Liver (tissue), 9 donors: ENCODE measurements around the gene NSMF. TPM values are rescaled to one million over a fixed set of nuclear protein-coding genes. Genes with fewer than 3 reads are reported as not detected.

Source experiments
- DNase-seq: peaks from one replicate; pipeline ENCODE4 v3.0.0-alpha.2; 2017; ENCODE audit warnings: low spot score
- H3K27ac ChIP-seq, 2 donors: one replicate each; pipeline ENCODE4 v1.7.0; 2013; ENCODE audit warnings: inconsistent platforms in 2 of 2, low read length in 2 of 2, control low read depth in 1 of 2, low read depth in 1 of 2, mild to moderate bottlenecking in 1 of 2
- H3K27me3 ChIP-seq, 4 donors: one replicate each; pipeline versions ENCODE4 v1.6.1 to v1.7.0; 2013; ENCODE audit warnings: low read length in 3 of 4, inconsistent platforms in 1 of 4, mild to moderate bottlenecking in 1 of 4, moderate library complexity in 1 of 4; ENCODE audit not compliant: control insufficient read depth in 4 of 4, insufficient read depth in 4 of 4
- H3K36me3 ChIP-seq, 4 donors: one replicate each; pipeline versions ENCODE4 v1.6.1 to v1.7.0; 2013; ENCODE audit warnings: low read length in 3 of 4, mild to moderate bottlenecking in 3 of 4, low read depth in 1 of 4, moderate library complexity in 1 of 4; ENCODE audit not compliant: control insufficient read depth in 4 of 4, insufficient read depth in 3 of 4
- H3K4me1 ChIP-seq, 4 donors: one replicate each; pipeline versions ENCODE4 v1.6.1 to v1.7.0; 2013; ENCODE audit warnings: low read length in 3 of 4, mild to moderate bottlenecking in 3 of 4, moderate library complexity in 1 of 4; ENCODE audit not compliant: control insufficient read depth in 4 of 4, insufficient read depth in 4 of 4
- H3K4me3 ChIP-seq, 3 donors: one replicate each; pipeline versions ENCODE4 v1.6.1 to v1.7.0; 2013; ENCODE audit warnings: low read length in 3 of 3, control low read depth in 1 of 3, low read depth in 1 of 3, mild to moderate bottlenecking in 1 of 3
- H3K9ac ChIP-seq, 2 donors: one replicate each; pipeline ENCODE4 v1.7.0; 2013; ENCODE audit warnings: low read length in 2 of 2, mild to moderate bottlenecking in 2 of 2, moderate library complexity in 2 of 2, control low read depth in 1 of 2, low read depth in 1 of 2
- H3K9me3 ChIP-seq, 4 donors: one replicate each; pipeline versions ENCODE4 v1.6.1 to v1.7.0; 2013; ENCODE audit warnings: low read length in 3 of 4; ENCODE audit not compliant: control insufficient read depth in 4 of 4
- EGR1 ChIP-seq, 2 donors: IDR thresholded peaks; 2 replicates each; pipeline ENCODE4 v1.6.1; 2016 to 2018; ENCODE audit warnings: antibody characterized with exemption in 2 of 2, low read depth in 2 of 2
- FOXA1 ChIP-seq: IDR thresholded peaks from 2 replicates; pipeline ENCODE4 v1.6.1; 2016; ENCODE audit warnings: antibody characterized with exemption
- FOXA2 ChIP-seq: IDR thresholded peaks from 2 replicates; pipeline ENCODE4 v1.6.1; 2016; ENCODE audit warnings: antibody characterized with exemption
- GABPA ChIP-seq, 2 donors: IDR thresholded peaks in 1 of 2; conservative IDR thresholded peaks in 1 of 2; 2 replicates each; pipeline ENCODE4 v1.6.1; 2016; ENCODE audit warnings: antibody characterized with exemption in 2 of 2, mild to moderate bottlenecking in 1 of 2, moderate library complexity in 1 of 2
- HNF4A ChIP-seq, 2 donors: conservative IDR thresholded peaks; 2 replicates each; pipeline ENCODE4 v1.6.1; 2016; ENCODE audit warnings: antibody characterized with exemption in 2 of 2, mild to moderate bottlenecking in 2 of 2
- HNF4G ChIP-seq: IDR thresholded peaks from 2 replicates; pipeline ENCODE4 v1.6.1; 2016; ENCODE audit warnings: antibody characterized with exemption
- JUND ChIP-seq, 2 donors: IDR thresholded peaks; 2 replicates each; pipeline ENCODE4 v1.6.1; 2016; ENCODE audit warnings: antibody characterized with exemption in 2 of 2
- NR2F2 ChIP-seq: IDR thresholded peaks from 2 replicates; pipeline ENCODE4 v1.6.1; 2016; ENCODE audit warnings: antibody characterized with exemption
- RAD21 ChIP-seq, 2 donors: IDR thresholded peaks; 2 replicates each; pipeline ENCODE4 v1.6.1; 2016; ENCODE audit warnings: antibody characterized with exemption in 2 of 2, mild to moderate bottlenecking in 2 of 2
- RXRA ChIP-seq, 2 donors: IDR thresholded peaks; 2 replicates each; pipeline ENCODE4 v1.6.1; 2017 to 2018; ENCODE audit warnings: antibody characterized with exemption in 2 of 2, mild to moderate bottlenecking in 1 of 2
- SP1 ChIP-seq: IDR thresholded peaks from 2 replicates; pipeline ENCODE4 v1.6.1; 2018; ENCODE audit warnings: antibody characterized with exemption, mild to moderate bottlenecking
- TAF1 ChIP-seq: conservative IDR thresholded peaks from 2 replicates; pipeline ENCODE4 v1.6.1; 2016; ENCODE audit warnings: antibody characterized with exemption, mild to moderate bottlenecking
- YY1 ChIP-seq: IDR thresholded peaks from 2 replicates; pipeline ENCODE4 v1.6.1; 2016; ENCODE audit warnings: antibody characterized with exemption, mild to moderate bottlenecking
- WGBS: extraction: QIAGEN DNeasy Blood & Tissue Kit; methylation state at CpG from one replicate; pipeline ENCODE4 v1.1.7; 2013; 5-methylcytosine and 5-hydroxymethylcytosine counted together
- polyA plus RNA-seq, 2 donors: library from polyadenylated mRNA; stranded (reverse) in 1 of 2; unstranded in 1 of 2; fragments of 200-250 nt in 1 of 2; fragments of >200 nt in 1 of 2; fragmentation: Nextera tagmentation in 1 of 2; extraction: Ambion mirVana in 1 of 2; gene quantifications; one replicate each; pipeline versions ENCODE4 v1.2.1 to v1.2.3, GENCODE V29; 2013 to 2015
- total RNA-seq, 2 donors: library from RNA; depleted of rRNA; stranded (reverse); fragments of >200 nt; gene quantifications; one replicate each; pipeline ENCODE4 v1.2.3, GENCODE V29; 2014
- TF ChIP-seq, protein P1 (sequence below): IDR thresholded peaks from 2 replicates; pipeline ENCODE4 v1.6.1; 2016; ENCODE audit warnings: antibody characterized with exemption
- TF ChIP-seq, protein P2 (sequence below): IDR thresholded peaks from 2 replicates; pipeline ENCODE4 v1.6.1; 2016; ENCODE audit warnings: antibody characterized with exemption
- TF ChIP-seq, protein P3 (sequence below): IDR thresholded peaks from 2 replicates; pipeline ENCODE4 v1.6.1; 2016; ENCODE audit warnings: antibody characterized with exemption, mild to moderate bottlenecking
- TF ChIP-seq, protein P4 (sequence below): IDR thresholded peaks from 2 replicates; pipeline ENCODE4 v1.6.1; 2016; ENCODE audit warnings: antibody characterized with exemption
- TF ChIP-seq, protein P5 (sequence below): fragments of 150-350 bp; IDR thresholded peaks from 2 replicates; pipeline ENCODE4 v1.5.1; 2017; ENCODE audit warnings: improper control_type of control experiment, low read depth, low read length; ENCODE audit not compliant: missing input control
- donor health status: healthy.
- donor health status: healthy.
- donor health status: healthy.
- donor health status: healthy.
- donor health status: healthy.

Gene NSMF, protein sequence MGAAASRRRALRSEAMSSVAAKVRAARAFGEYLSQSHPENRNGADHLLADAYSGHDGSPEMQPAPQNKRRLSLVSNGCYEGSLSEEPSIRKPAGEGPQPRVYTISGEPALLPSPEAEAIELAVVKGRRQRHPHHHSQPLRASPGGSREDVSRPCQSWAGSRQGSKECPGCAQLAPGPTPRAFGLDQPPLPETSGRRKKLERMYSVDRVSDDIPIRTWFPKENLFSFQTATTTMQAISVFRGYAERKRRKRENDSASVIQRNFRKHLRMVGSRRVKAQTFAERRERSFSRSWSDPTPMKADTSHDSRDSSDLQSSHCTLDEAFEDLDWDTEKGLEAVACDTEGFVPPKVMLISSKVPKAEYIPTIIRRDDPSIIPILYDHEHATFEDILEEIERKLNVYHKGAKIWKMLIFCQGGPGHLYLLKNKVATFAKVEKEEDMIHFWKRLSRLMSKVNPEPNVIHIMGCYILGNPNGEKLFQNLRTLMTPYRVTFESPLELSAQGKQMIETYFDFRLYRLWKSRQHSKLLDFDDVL
- total RNA-seq (10 to 100 TPM in 1 of 2 donors, 1 to 10 TPM in 1; 1.7 to 12.9 TPM), polyA plus RNA-seq (10 to 100 TPM in 1 of 2 donors, 1 to 10 TPM in 1; 4.6 to 13.5 TPM)

DNA sequence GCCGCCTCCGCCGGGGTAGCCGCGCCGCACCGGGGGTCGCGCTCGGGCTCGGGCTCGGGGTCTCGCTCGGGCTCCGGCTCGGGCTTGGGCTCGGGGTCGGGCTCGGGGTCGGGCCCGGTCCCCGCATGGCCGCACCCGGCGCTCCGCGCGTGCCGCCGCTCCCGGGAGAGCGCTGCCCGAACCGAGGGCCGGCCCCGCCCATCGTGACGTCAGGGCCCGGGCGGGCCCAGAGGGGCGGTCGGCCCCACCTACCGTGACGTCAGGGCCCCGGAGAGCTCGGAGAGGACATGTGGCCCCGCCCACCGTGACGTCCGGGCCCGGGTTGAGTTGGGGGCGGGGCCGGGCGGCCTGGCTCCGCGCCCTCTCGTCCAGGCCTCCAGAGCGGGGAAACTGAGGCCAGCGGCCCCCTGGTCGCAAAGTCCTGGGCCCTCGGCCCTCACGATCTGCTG lies at the start of gene NSMF:
TSS of gene NSMF (minus strand) at position 183 of the 449 bp plus-strand sequence. CDS start 232 bp downstream, outside the sequence.
- DNase-seq, result peak; percentile 96
- H3K27me3 ChIP-seq, result no peaks in the 10 kb centered on the region
- H3K4me3 ChIP-seq, result peak within 1 kb of the TSS in 2 of 3 donors; percentile 42 to 79
- peaks cover 0 to 6% (median 1%) of the 10 kb centered on the region in 4 donors for H3K36me3 ChIP-seq
- H3K27ac ChIP-seq, result peak within 1 kb of the TSS; percentile 39 to 77
- no peak for TF ChIP-seq RAD21 (IDR thresholded peaks at IDR 0.05)
- no peak for TF ChIP-seq JUND (IDR thresholded peaks at IDR 0.05)
- TF ChIP-seq TAF1, result no peak
- no peak for TF ChIP-seq HNF4G
- TF ChIP-seq SP1, result peak; percentile 38
- WGBS, result under 1% methylated on average over 62 of the region's 62 CpGs
- H3K9me3 ChIP-seq, result no peaks in the 10 kb centered on the region
- H3K9ac ChIP-seq, result peak within 1 kb of the TSS; percentile 11 to 66
- H3K4me1 ChIP-seq, result peaks cover 19 to 49% (median 36%) of the 10 kb centered on the region in 4 donors

DNA sequence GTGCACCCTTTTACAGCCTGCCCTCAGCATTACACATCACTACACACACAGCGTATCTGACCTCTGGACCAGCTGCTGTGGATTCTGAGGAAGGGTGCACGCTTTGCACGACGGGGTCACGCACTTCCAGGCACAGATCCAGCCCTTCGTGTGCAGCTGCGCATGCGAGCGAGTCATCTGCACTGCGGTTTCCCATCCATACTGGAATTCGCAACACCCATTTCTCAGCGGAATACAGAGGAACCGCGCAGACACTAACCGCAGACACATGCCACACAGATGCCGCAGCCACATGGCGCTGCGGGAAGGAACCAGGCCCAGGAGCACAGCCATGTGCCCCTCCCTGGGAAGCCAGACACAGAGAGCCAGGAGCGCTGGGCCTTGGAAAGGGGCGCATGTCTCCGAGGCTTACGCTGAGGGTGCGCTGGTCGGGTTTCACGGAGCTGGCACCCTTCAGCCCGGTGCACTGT lies 47.6 kb upstream of the NSMF start:
- Histone ChIP-seq H3K27me3 (no peaks in the 10 kb centered on the region), H3K4me3 (no peak overlapping the region), H3K36me3 (peaks cover 0 to 8% (median 2%) of the 10 kb centered on the region in 4 donors), H3K27ac (no peak overlapping the region), H3K4me1 (no peaks in the 10 kb centered on the region), H3K9me3 (no peaks in the 10 kb centered on the region), H3K9ac (no peak overlapping the region)
- no peak for DNase-seq
- TF ChIP-seq HNF4G, result no peak
- TF ChIP-seq EGR1 (IDR thresholded peaks at IDR 0.05; ENCODE audit: low read depth in 2 of 2), result no peak
- no peak for TF ChIP-seq YY1
- no peak for TF ChIP-seq RAD21 (IDR thresholded peaks at IDR 0.05)
- TF ChIP-seq, protein P1, sequence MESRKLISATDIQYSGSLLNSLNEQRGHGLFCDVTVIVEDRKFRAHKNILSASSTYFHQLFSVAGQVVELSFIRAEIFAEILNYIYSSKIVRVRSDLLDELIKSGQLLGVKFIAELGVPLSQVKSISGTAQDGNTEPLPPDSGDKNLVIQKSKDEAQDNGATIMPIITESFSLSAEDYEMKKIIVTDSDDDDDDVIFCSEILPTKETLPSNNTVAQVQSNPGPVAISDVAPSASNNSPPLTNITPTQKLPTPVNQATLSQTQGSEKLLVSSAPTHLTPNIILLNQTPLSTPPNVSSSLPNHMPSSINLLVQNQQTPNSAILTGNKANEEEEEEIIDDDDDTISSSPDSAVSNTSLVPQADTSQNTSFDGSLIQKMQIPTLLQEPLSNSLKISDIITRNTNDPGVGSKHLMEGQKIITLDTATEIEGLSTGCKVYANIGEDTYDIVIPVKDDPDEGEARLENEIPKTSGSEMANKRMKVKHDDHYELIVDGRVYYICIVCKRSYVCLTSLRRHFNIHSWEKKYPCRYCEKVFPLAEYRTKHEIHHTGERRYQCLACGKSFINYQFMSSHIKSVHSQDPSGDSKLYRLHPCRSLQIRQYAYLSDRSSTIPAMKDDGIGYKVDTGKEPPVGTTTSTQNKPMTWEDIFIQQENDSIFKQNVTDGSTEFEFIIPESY, result no peak
- TF ChIP-seq FOXA2, result no peak
- TF ChIP-seq GABPA (IDR thresholded peaks at IDR 0.05 in 1 of 2, conservative IDR thresholded peaks at IDR 0.05 in 1 of 2), result no peak
- TF ChIP-seq SP1, result no peak
- no peak for TF ChIP-seq HNF4A (conservative IDR thresholded peaks at IDR 0.05)
- TF ChIP-seq, protein P2, sequence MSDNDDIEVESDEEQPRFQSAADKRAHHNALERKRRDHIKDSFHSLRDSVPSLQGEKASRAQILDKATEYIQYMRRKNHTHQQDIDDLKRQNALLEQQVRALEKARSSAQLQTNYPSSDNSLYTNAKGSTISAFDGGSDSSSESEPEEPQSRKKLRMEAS, result no peak
- no peak for TF ChIP-seq RXRA (IDR thresholded peaks at IDR 0.05)
- TF ChIP-seq, protein P3, sequence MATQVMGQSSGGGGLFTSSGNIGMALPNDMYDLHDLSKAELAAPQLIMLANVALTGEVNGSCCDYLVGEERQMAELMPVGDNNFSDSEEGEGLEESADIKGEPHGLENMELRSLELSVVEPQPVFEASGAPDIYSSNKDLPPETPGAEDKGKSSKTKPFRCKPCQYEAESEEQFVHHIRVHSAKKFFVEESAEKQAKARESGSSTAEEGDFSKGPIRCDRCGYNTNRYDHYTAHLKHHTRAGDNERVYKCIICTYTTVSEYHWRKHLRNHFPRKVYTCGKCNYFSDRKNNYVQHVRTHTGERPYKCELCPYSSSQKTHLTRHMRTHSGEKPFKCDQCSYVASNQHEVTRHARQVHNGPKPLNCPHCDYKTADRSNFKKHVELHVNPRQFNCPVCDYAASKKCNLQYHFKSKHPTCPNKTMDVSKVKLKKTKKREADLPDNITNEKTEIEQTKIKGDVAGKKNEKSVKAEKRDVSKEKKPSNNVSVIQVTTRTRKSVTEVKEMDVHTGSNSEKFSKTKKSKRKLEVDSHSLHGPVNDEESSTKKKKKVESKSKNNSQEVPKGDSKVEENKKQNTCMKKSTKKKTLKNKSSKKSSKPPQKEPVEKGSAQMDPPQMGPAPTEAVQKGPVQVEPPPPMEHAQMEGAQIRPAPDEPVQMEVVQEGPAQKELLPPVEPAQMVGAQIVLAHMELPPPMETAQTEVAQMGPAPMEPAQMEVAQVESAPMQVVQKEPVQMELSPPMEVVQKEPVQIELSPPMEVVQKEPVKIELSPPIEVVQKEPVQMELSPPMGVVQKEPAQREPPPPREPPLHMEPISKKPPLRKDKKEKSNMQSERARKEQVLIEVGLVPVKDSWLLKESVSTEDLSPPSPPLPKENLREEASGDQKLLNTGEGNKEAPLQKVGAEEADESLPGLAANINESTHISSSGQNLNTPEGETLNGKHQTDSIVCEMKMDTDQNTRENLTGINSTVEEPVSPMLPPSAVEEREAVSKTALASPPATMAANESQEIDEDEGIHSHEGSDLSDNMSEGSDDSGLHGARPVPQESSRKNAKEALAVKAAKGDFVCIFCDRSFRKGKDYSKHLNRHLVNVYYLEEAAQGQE, result no peak
- TF ChIP-seq FOXA1, result no peak
- no peak for TF ChIP-seq JUND (IDR thresholded peaks at IDR 0.05)
- TF ChIP-seq, protein P4, sequence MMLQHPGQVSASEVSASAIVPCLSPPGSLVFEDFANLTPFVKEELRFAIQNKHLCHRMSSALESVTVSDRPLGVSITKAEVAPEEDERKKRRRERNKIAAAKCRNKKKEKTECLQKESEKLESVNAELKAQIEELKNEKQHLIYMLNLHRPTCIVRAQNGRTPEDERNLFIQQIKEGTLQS, result no peak
- TF ChIP-seq TAF1, result no peak
- no peak for TF ChIP-seq NR2F2
- TF ChIP-seq, protein P5, sequence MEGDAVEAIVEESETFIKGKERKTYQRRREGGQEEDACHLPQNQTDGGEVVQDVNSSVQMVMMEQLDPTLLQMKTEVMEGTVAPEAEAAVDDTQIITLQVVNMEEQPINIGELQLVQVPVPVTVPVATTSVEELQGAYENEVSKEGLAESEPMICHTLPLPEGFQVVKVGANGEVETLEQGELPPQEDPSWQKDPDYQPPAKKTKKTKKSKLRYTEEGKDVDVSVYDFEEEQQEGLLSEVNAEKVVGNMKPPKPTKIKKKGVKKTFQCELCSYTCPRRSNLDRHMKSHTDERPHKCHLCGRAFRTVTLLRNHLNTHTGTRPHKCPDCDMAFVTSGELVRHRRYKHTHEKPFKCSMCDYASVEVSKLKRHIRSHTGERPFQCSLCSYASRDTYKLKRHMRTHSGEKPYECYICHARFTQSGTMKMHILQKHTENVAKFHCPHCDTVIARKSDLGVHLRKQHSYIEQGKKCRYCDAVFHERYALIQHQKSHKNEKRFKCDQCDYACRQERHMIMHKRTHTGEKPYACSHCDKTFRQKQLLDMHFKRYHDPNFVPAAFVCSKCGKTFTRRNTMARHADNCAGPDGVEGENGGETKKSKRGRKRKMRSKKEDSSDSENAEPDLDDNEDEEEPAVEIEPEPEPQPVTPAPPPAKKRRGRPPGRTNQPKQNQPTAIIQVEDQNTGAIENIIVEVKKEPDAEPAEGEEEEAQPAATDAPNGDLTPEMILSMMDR, result no peak
- 91% methylated on average over 26 of the region's 26 CpGs for WGBS
